ENCODE results near the gene MAPKAP1.

MAPKAP1 gene

GRCh38 chr9:125646621-125647100, 60.3 kb downstream of the MAPKAP1 start:
- no peaks in the 10 kb centered on the region for H3K27me3 ChIP-seq (ENCODE audit: control insufficient read depth, low read length)
- no peaks in the 10 kb centered on the region for H3K9me3 ChIP-seq (ENCODE audit: control insufficient read depth, insufficient read depth, low read length)
- no peaks in the 10 kb centered on the region; the same call in 1 of the 2 replicates for H4K20me1 ChIP-seq (ENCODE audit: control insufficient read depth, insufficient read depth, low read depth, low read length)
- peak overlapping the region; percentile 10 for H3K27ac ChIP-seq (ENCODE audit: low read depth, low read length)
- H3K36me3 ChIP-seq (ENCODE audit: control insufficient read depth, low read length), result no peaks in the 10 kb centered on the region; the same call in 1 of the 2 replicates
- peak overlapping the region; percentile 17 for H3K4me3 ChIP-seq (ENCODE audit: low read length)
- peaks cover 47% of the 10 kb centered on the region for H3K4me1 ChIP-seq (ENCODE audit: control insufficient read depth, low read length)
- H3K79me2 ChIP-seq (ENCODE audit: control insufficient read depth, low read length), result peaks cover 46% of the 10 kb centered on the region
- H3F3A ChIP-seq (ENCODE audit: control insufficient read depth, insufficient read depth), result no peaks in the 10 kb centered on the region; the same call in 1 of the 2 replicates
- no peaks in the 10 kb centered on the region for H3K9me2 ChIP-seq (replicated peaks; ENCODE audit: control insufficient read depth, low read length)
- no peak for TF ChIP-seq CTCF (IDR thresholded peaks at IDR 0.05; ENCODE audit: low read depth, low read length, poor library complexity, severe bottlenecking)
- no peak for TF ChIP-seq EZH2phosphoT487 (IDR thresholded peaks at IDR 0.05; ENCODE audit: borderline replicate concordance, low read length)
- H3K4me2 ChIP-seq (ENCODE audit: low read length), result peak overlapping the region; percentile 52

- Histone ChIP-seq H3F3A (ENCODE audit: control insufficient read depth, insufficient read depth) (no peaks in the 10 kb centered on the region; the same call in 1 of the 2 replicates), H3K4me2 (ENCODE audit: low read length) (peak overlapping the region; percentile 52), H3K4me3 (ENCODE audit: low read length) (no peak overlapping the region), H3K27me3 (ENCODE audit: control insufficient read depth, low read length) (no peaks in the 10 kb centered on the region), H3K4me1 (ENCODE audit: control insufficient read depth, low read length) (peaks cover 47% of the 10 kb centered on the region), H3K9me3 (ENCODE audit: control insufficient read depth, insufficient read depth, low read length) (no peaks in the 10 kb centered on the region), H3K27ac (ENCODE audit: low read depth, low read length) (no peak overlapping the region), H3K36me3 (ENCODE audit: control insufficient read depth, low read length) (no peaks in the 10 kb centered on the region; the same call in 1 of the 2 replicates), H3K9me2 (replicated peaks; ENCODE audit: control insufficient read depth, low read length) (no peaks in the 10 kb centered on the region), H4K20me1 (ENCODE audit: control insufficient read depth, insufficient read depth, low read depth, low read length) (no peaks in the 10 kb centered on the region), H3K79me2 (ENCODE audit: control insufficient read depth, low read length) (peaks cover 44% of the 10 kb centered on the region)
- TF ChIP-seq EZH2phosphoT487 (IDR thresholded peaks at IDR 0.05; ENCODE audit: borderline replicate concordance, low read length) (no peak), CTCF (IDR thresholded peaks at IDR 0.05; ENCODE audit: low read depth, low read length, poor library complexity, severe bottlenecking) (no peak)
Measured at GRCh38 chr9:125646217-125646616, 60.8 kb downstream of the MAPKAP1 start.

- Histone ChIP-seq H3K9me3 (ENCODE audit: control insufficient read depth, insufficient read depth, low read length) (no peaks in the 10 kb centered on the region), H3K4me2 (ENCODE audit: low read length) (no peak overlapping the region), H3K79me2 (ENCODE audit: control insufficient read depth, low read length) (peaks cover 41% of the 10 kb centered on the region), H3K27ac (ENCODE audit: low read depth, low read length) (no peak overlapping the region), H3K4me1 (ENCODE audit: control insufficient read depth, low read length) (peaks cover 37% of the 10 kb centered on the region), H3K36me3 (ENCODE audit: control insufficient read depth, low read length) (no peaks in the 10 kb centered on the region; the same call in 1 of the 2 replicates), H3F3A (ENCODE audit: control insufficient read depth, insufficient read depth) (no peaks in the 10 kb centered on the region; the same call in none of the 2 replicates), H3K27me3 (ENCODE audit: control insufficient read depth, low read length) (no peaks in the 10 kb centered on the region), H3K4me3 (ENCODE audit: low read length) (no peak overlapping the region), H3K9me2 (replicated peaks; ENCODE audit: control insufficient read depth, low read length) (no peaks in the 10 kb centered on the region), H4K20me1 (ENCODE audit: control insufficient read depth, insufficient read depth, low read depth, low read length) (no peaks in the 10 kb centered on the region)
- TF ChIP-seq CTCF (IDR thresholded peaks at IDR 0.05; ENCODE audit: low read depth, low read length, poor library complexity, severe bottlenecking) (no peak), EZH2phosphoT487 (IDR thresholded peaks at IDR 0.05; ENCODE audit: borderline replicate concordance, low read length) (no peak)
Measured at GRCh38 chr9:125644819-125645507, 62.0 kb downstream of the MAPKAP1 start.
